Heart right ventricle (tissue), 16 donors: ENCODE measurements around the gene TMPRSS6. TPM values are rescaled to one million over a fixed set of nuclear protein-coding genes. Genes with fewer than 3 reads are reported as not detected.

Experiments used
- ATAC-seq, 8 donors: fragments of 200-7000 bp; cut with Tn5 transposase; one replicate each; pipeline ENCODE4 v1.9.1; 2020; ENCODE audit warnings: mild to moderate bottlenecking in 8 of 8, moderate library complexity in 8 of 8, moderate number of reproducible peaks in 1 of 8
- DNase-seq, 2 donors: peaks; one replicate each; pipeline ENCODE4 v3.0.0-alpha.2; 2020
- H3K27ac ChIP-seq, 10 donors: fragments of 200-600 bp; sonication (generic) in 2 of 10; one replicate each; pipeline versions ENCODE4 v1.5.0 to v1.8.0; 2020 to 2022; ENCODE audit warnings: mild to moderate bottlenecking in 3 of 10
- H3K27me3 ChIP-seq, 7 donors: fragments of 200-600 bp; one replicate each; pipeline ENCODE4 v1.8.0; 2021 to 2022; ENCODE audit warnings: mild to moderate bottlenecking in 2 of 7
- H3K36me3 ChIP-seq, 9 donors: fragments of 200-600 bp; sonication (generic) in 1 of 9; one replicate each; pipeline versions ENCODE4 v1.5.0 to v1.8.0; 2020 to 2022; ENCODE audit warnings: mild to moderate bottlenecking in 2 of 9
- H3K4me1 ChIP-seq, 9 donors: fragments of 200-600 bp; sonication (generic) in 1 of 9; one replicate each; pipeline versions ENCODE4 v1.5.0 to v1.8.0; 2020 to 2022; ENCODE audit warnings: mild to moderate bottlenecking in 4 of 9
- H3K4me3 ChIP-seq, 10 donors: fragments of 200-600 bp; sonication (generic) in 2 of 10; one replicate each; pipeline versions ENCODE4 v1.5.0 to v1.8.0; 2020 to 2022; ENCODE audit warnings: mild to moderate bottlenecking in 7 of 10, moderate library complexity in 2 of 10
- H3K9me3 ChIP-seq, 11 donors: fragments of 200-600 bp in 10 of 11; sonication (generic) in 2 of 11; one replicate each; pipeline versions ENCODE4 v1.5.0 to v1.8.0; 2013 to 2022; ENCODE audit warnings: mild to moderate bottlenecking in 2 of 11, control low read depth in 1 of 11, moderate library complexity in 1 of 11
- CTCF ChIP-seq, 9 donors: fragments of 200-600 bp; sonication (generic) in 2 of 9; IDR thresholded peaks; one replicate each; pipeline versions ENCODE4 v1.5.0 to v1.8.0; 2021 to 2022; ENCODE audit warnings: antibody characterized with exemption in 9 of 9, mild to moderate bottlenecking in 5 of 9, moderate library complexity in 1 of 9
- WGBS, 2 donors: extraction: QIAGEN DNeasy Blood & Tissue Kit; methylation state at CpG; one replicate each; pipeline ENCODE4 v1.1.7; 2013; ENCODE audit warnings: inconsistent platforms in 1 of 2; 5-methylcytosine and 5-hydroxymethylcytosine counted together
- intact Hi-C, 10 donors: fragments of 100-400 bp; cut with DNase I; formaldehyde crosslinking; loops; one replicate each; pipeline versions ENCODE4 v1.11.1 to v1.14.2; 2022
- polyA plus RNA-seq, 2 donors: library from polyadenylated mRNA; stranded (reverse); fragments of 200-250 nt; gene quantifications; one replicate each; pipeline ENCODE4 v1.2.3, GENCODE V29; 2013
- total RNA-seq, 10 donors: library from RNA; stranded (reverse); fragmentation: NEBNext Ultra II Directional in 3 of 10; extraction: Animal tissue kit (Norgen Biotek cat#: 25700) in 3 of 10; gene quantifications; one replicate each; pipeline versions ENCODE4 v1.2.1 to v1.2.4, GENCODE V29; 2021 to 2023
- donor health status: Arrhythmogenic right ventricular cardiomyopathy.
- donor health status: ischemic (EF 13 %, LVEDD 7.1; RV severe dilation, severe dysfunction).
- donor health status: healthy with polysubstance abuse.
- donor health status: DM: no; HTN: yes; CAD: no.
- donor health status: DM: no; HTN: no; CAD: no.
- donor health status: ischemic (EF 25% LVEDD 6.9; RV normal size, moderate dysfunction).
- donor health status: ischemic (EF 25% LVEDD 5.7; RV mildly dilated, moderate dysfunction).
- donor health status: healthy.
- donor health status: DM: yes; HTN: yes; CAD: no.
- donor health status: Ischemic cardiomyopathy.
- donor health status: ischemic (EF 35%, LVEDD 5.7; RV mildly dilated, moderate dysfunction).
- donor health status: nonischemic (EF 11% LVEDD 7.7; RV severe dilation, severe dysfunction).
- donor health status: DM: yes; HTN: yes; CAD: no.
- donor health status: PGD.
- donor health status: ischemic (EF 29% LVEDD 5.4; RV normal size, mild dysfunction).
- donor health status: nonischemic (EF 23%, LVEDD 6.1; RV moderate dilation, normal function).

Gene TMPRSS6
- total and polyA plus RNA-seq, 12 donors, result not detected

DNA sequence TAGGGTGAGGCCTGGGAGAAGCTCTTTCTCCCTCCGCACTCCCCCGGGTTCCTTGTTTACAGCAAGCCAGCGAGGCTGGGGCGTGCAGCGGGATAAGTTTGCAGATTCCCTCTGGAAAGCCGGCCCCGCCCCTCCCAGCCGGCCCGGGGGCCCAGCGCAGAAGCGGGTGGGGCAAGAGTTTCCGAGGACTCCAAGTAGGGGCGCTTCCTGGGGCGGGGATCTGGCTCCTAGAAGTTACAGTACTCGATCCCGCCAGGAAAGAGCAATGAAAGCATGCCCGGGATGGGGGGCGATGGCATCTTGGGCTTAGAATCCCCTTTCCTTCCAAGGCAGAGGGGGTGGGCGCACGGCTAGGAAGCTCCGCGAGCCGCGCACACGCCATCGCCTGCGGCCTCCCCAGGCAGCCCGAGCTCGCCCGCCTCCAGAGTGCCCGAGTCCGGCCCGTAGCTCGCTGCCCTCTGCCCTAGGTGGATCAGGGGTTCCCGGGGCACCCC is 90.7 kb downstream of the TMPRSS6 start:
- intact Hi-C loops, result no loop called here
- 1% methylated on average over 35 of the region's 35 CpGs for WGBS, 2 donors
- TF ChIP-seq CTCF (IDR thresholded peaks at IDR 0.05), result no peak
- H3K9me3 ChIP-seq, result no peaks in the 10 kb centered on the region
- H3K4me3 ChIP-seq, result peak overlapping the region; percentile 68 to 98 (median 89)
- no peaks in the 10 kb centered on the region for H3K27me3 ChIP-seq
- ATAC-seq (peak; percentile 25 to 69 (median 48)), DNase-seq (peak; percentile 39 to 78)
- H3K4me1 ChIP-seq, result peaks cover 20 to 79% (median 61%) of the 10 kb centered on the region in 9 donors
- peaks cover 0 to 8% (median 0%) of the 10 kb centered on the region in 9 donors for H3K36me3 ChIP-seq
- H3K27ac ChIP-seq, result peak overlapping the region; percentile 82 to 98 (median 93)

- Histone ChIP-seq H3K9me3 (no peaks in the 10 kb centered on the region), H3K27me3 (no peaks in the 10 kb centered on the region), H3K27ac (peak overlapping the region in 9 of 10 donors; percentile 82 to 98 (median 90)), H3K4me3 (peak overlapping the region; percentile 68 to 98 (median 89)), H3K36me3 (peaks cover 0 to 8% (median 0%) of the 10 kb centered on the region in 9 donors), H3K4me1 (peaks cover 20 to 73% (median 57%) of the 10 kb centered on the region in 9 donors)
- DNase-seq (no peak), ATAC-seq (peak in 2 of 8 donors; percentile 0 to 7)
- 69 to 70% methylated on average over 45 of the region's 45 CpGs for WGBS, 2 donors
- TF ChIP-seq CTCF (IDR thresholded peaks at IDR 0.05), result no peak
- intact Hi-C loops, result no loop called here
These were observed 91.3 kb downstream of the TMPRSS6 start for GRCh38 chr22:37018086-37018814.

- no peak for TF ChIP-seq CTCF (IDR thresholded peaks at IDR 0.05)
- peak overlapping the region in 2 of 10 donors; percentile 15 to 92 for H3K4me3 ChIP-seq
- H3K27ac ChIP-seq, result peak overlapping the region in 3 of 10 donors; percentile 5 to 98 (median 8)
- H3K27me3 ChIP-seq, result no peaks in the 10 kb centered on the region
- DNase-seq (peak in 1 of 2 donors; percentile 35), ATAC-seq (no peak)
- H3K4me1 ChIP-seq, result peaks cover 16 to 68% (median 50%) of the 10 kb centered on the region in 9 donors
- peaks cover 0 to 8% (median 0%) of the 10 kb centered on the region in 9 donors for H3K36me3 ChIP-seq
- intact Hi-C loops, result no loop called here
- 64 to 73% methylated on average over 10 of the region's 10 CpGs for WGBS, 2 donors
- no peaks in the 10 kb centered on the region for H3K9me3 ChIP-seq
These were observed 92.2 kb downstream of the TMPRSS6 start for GRCh38 chr22:37017356-37017755.

DNA sequence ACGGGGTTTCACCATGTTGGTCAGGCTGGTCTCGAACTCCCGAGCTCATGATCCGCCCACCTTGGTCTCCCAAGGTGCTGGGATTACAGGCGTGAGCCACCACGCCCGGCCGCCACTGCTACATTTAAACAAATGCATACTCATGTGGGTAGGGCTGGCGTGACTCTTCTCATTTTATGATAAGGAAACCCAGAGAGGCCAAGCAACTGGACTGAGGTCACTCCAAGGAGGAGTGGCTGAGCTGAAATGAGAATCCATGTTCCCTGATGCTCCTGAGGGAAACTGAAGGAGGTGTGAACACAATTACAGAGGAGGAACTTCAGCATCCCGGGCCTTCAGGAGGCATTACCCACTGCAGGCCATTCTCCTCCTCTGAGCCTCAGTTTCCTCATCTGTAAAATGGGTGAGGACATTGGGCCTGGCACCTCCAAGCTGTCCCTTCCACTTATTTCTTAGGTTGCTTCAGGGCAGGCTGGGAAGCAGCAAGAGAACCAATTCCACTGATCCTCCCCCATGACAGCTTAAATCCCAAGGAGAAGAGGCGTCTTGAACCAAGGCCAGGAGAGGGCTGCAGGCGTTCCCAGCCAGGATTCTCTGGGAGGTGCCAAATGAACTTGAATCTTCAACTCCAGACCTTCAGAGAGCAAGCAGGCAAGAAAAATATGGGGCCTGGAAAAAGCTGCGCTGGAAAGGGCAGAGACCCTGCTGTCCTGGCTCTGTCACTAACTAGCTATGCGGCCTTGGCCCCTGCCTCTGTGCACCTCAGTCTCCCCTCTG is 93.2 kb downstream of the TMPRSS6 start:
- no peaks in the 10 kb centered on the region for H3K9me3 ChIP-seq
- intact Hi-C loops, result no loop called here
- peaks cover 0 to 8% (median 0%) of the 10 kb centered on the region in 9 donors for H3K36me3 ChIP-seq
- WGBS, 2 donors, result 88 to 89% methylated on average over 14 of the region's 14 CpGs
- no peak for TF ChIP-seq CTCF (IDR thresholded peaks at IDR 0.05)
- no peak overlapping the region for H3K4me3 ChIP-seq
- no peaks in the 10 kb centered on the region for H3K27me3 ChIP-seq
- H3K27ac ChIP-seq, result peak overlapping the region in 2 of 10 donors; percentile 5 to 98
- DNase-seq, result no peak
- ATAC-seq, result no peak
- peaks cover 14 to 65% (median 49%) of the 10 kb centered on the region in 9 donors for H3K4me1 ChIP-seq
